ENCODE results near the gene TFIP11.

The TFIP11 gene

GRCh38 chr22:26541167-26541819 lies 29.0 kb upstream of the TFIP11 start:
- no peak overlapping the region for H3K27ac ChIP-seq (ENCODE audit: extremely low read depth, low read depth, low read length)
- POLR2A ChIA-PET: interaction anchor here (0.5 kb wide), 1 partner anchor 8 kb away, joined by 3 read pairs; no protein-coding TSS in a partner anchor
- no peaks in the 10 kb centered on the region for H3K4me1 ChIP-seq (ENCODE audit: control insufficient read depth, insufficient read depth, low read length)
- H3K9me3 ChIP-seq (ENCODE audit: control insufficient read depth, insufficient read depth, low read depth, low read length): no peaks in the 10 kb centered on the region
- H3K4me3 ChIP-seq (ENCODE audit: low read depth, low read length): no peak overlapping the region
- CTCF ChIA-PET: interaction anchor here (0.5 kb wide), 1 partner anchor 12 kb away, joined by 3 read pairs; no protein-coding TSS in a partner anchor
- TF ChIP-seq ZNF2 (tag by site-specific recombination; IDR thresholded peaks at IDR 0.05) (no peak), ZNF114 (tag by site-specific recombination; IDR thresholded peaks at IDR 0.05) (no peak), PBX3 (CRISPR knock-in tag; IDR thresholded peaks at IDR 0.05) (no peak)
- H3K36me3 ChIP-seq (ENCODE audit: control insufficient read depth in 2 of 2, insufficient read depth in 1 of 2, low read length in 2 of 2): peaks cover 0 to 19% of the 10 kb centered on the region in 2 experiments; a peak in 1 of 3 replicates

- H3K36me3 ChIP-seq (ENCODE audit: control insufficient read depth in 2 of 2, insufficient read depth in 1 of 2, low read length in 2 of 2): peaks cover 0 to 19% of the 10 kb centered on the region in 2 experiments; a peak in 1 of 3 replicates
- CTCF ChIA-PET: interaction anchor here (0.6 kb wide), 1 partner anchor 637 kb away, joined by 4 read pairs; no protein-coding TSS in a partner anchor
- no peak overlapping the region for H3K4me3 ChIP-seq (ENCODE audit: low read depth, low read length)
- no peaks in the 10 kb centered on the region for H3K4me1 ChIP-seq (ENCODE audit: control insufficient read depth, insufficient read depth, low read length)
- no peak overlapping the region for H3K27ac ChIP-seq (ENCODE audit: extremely low read depth, low read depth, low read length)
- POLR2A ChIA-PET: no interaction called here
- no peaks in the 10 kb centered on the region for H3K9me3 ChIP-seq (ENCODE audit: control insufficient read depth, insufficient read depth, low read depth, low read length)
- no peak for TF ChIP-seq ZNF521 (tag by site-specific recombination; IDR thresholded peaks at IDR 0.05)
- TF ChIP-seq HOXC10 (CRISPR knock-in tag; IDR thresholded peaks at IDR 0.05): no peak
- no peak for TF ChIP-seq ZNF639 (tag by site-specific recombination; IDR thresholded peaks at IDR 0.05)
- no peak for TF ChIP-seq ZFP41 (tag by site-specific recombination; IDR thresholded peaks at IDR 0.05; ENCODE audit: borderline replicate concordance)
- no peak for TF ChIP-seq SETDB1 (IDR thresholded peaks at IDR 0.05; ENCODE audit: insufficient read length, low read length)
- TF ChIP-seq ZNF843 (tag by site-specific recombination; IDR thresholded peaks at IDR 0.05): no peak
- no peak for TF ChIP-seq ZNF645 (tag by site-specific recombination; IDR thresholded peaks at IDR 0.05)
- no peak for TF ChIP-seq ZNF132 (tag by site-specific recombination; IDR thresholded peaks at IDR 0.05; ENCODE audit: borderline replicate concordance)
- TF ChIP-seq ZNF670 (tag by site-specific recombination; IDR thresholded peaks at IDR 0.05; ENCODE audit: low read depth): no peak
- no peak for TF ChIP-seq PRDM1 (tag by site-specific recombination; IDR thresholded peaks at IDR 0.05)
- no peak for TF ChIP-seq TCF7L2 (IDR thresholded peaks at IDR 0.05; ENCODE audit: borderline replicate concordance, low read depth, low read length)
- no peak for TF ChIP-seq ZNF140 (tag by site-specific recombination; IDR thresholded peaks at IDR 0.05)
Measured at GRCh38 chr22:26540119-26540518, 27.8 kb upstream of the TFIP11 start.

DNA sequence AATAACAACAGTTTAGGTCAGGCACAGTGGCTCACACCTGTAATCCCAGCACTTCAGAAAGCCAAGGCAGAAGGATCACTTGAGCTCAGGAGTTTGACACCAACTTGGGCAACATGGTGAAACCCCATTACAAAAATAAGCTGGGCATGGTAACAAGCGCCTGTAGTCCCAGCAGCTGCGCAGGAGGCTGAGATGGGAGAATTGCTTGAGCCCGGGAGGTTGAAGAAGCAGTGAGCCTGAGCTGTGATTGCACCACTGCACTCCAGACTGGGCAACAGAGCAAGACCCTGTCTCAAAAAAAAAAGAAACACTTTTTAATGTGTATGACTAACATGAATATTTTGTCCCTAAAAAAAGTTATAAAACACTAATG lies 24.5 kb upstream of the TFIP11 start:
- Histone ChIP-seq H3K9me3 (ENCODE audit: control insufficient read depth, insufficient read depth, low read depth, low read length) (no peaks in the 10 kb centered on the region), H3K36me3 (ENCODE audit: control insufficient read depth in 2 of 2, insufficient read depth in 1 of 2, low read length in 2 of 2) (peaks cover 5 to 19% of the 10 kb centered on the region in 2 experiments; a peak in 2 of 3 replicates), H3K27ac (ENCODE audit: extremely low read depth, low read depth, low read length) (no peak overlapping the region), H3K4me3 (ENCODE audit: low read depth, low read length) (no peak overlapping the region), H3K4me1 (ENCODE audit: control insufficient read depth, insufficient read depth, low read length) (no peaks in the 10 kb centered on the region)
- ChIA-PET POLR2A (no interaction called here), CTCF (interaction anchor here (0.6 kb wide), 2 partner anchors 27 to 660 kb away, joined by 3 read pairs; no protein-coding TSS in a partner anchor)
- no peak for TF ChIP-seq GFI1B (tag by site-specific recombination; IDR thresholded peaks at IDR 0.05)
- TF ChIP-seq ZNF658 (tag by site-specific recombination; IDR thresholded peaks at IDR 0.05): no peak
- TF ChIP-seq ZNF112 (tag by site-specific recombination; IDR thresholded peaks at IDR 0.05): no peak
- no peak for TF ChIP-seq ZNF639 (tag by site-specific recombination; IDR thresholded peaks at IDR 0.05)
- no peak for TF ChIP-seq BCL11A (tag by site-specific recombination; IDR thresholded peaks at IDR 0.05; ENCODE audit: low read depth)
- TF ChIP-seq, protein P1, sequence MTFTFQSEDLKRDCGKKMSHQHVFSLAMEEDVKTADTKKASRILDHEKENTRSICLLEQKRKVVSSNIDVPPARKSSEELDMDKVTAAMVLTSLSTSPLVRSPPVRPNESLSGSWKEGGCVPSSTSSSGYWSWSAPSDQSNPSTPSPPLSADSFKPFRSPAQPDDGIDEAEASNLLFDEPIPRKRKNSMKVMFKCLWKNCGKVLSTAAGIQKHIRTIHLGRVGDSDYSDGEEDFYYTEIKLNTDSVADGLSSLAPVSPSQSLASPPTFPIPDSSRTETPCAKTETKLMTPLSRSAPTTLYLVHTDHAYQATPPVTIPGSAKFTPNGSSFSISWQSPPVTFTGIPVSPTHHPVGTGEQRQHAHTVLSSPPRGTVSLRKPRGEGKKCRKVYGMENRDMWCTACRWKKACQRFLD (tag by site-specific recombination; IDR thresholded peaks at IDR 0.05): no peak
- no peak for TF ChIP-seq ZNF274 (IDR thresholded peaks at IDR 0.05; ENCODE audit: low read length)
- TF ChIP-seq ZNF274 (tag by site-specific recombination; IDR thresholded peaks at IDR 0.05; ENCODE audit: borderline replicate concordance): no peak
- TF ChIP-seq ZSCAN16 (tag by site-specific recombination; IDR thresholded peaks at IDR 0.05): no peak
- no peak for TF ChIP-seq KLF8 (tag by site-specific recombination; IDR thresholded peaks at IDR 0.05)
- TF ChIP-seq, protein P2, sequence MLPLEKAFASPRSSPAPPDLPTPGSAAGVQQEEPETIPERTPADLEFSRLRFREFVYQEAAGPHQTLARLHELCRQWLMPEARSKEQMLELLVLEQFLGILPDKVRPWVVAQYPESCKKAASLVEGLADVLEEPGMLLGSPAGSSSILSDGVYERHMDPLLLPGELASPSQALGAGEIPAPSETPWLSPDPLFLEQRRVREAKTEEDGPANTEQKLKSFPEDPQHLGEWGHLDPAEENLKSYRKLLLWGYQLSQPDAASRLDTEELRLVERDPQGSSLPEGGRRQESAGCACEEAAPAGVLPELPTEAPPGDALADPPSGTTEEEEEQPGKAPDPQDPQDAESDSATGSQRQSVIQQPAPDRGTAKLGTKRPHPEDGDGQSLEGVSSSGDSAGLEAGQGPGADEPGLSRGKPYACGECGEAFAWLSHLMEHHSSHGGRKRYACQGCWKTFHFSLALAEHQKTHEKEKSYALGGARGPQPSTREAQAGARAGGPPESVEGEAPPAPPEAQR (tag by site-specific recombination; IDR thresholded peaks at IDR 0.05): no peak

Data from HEK293 (cell line).